GM21381 (cell line): ENCODE measurements around the gene BSN.

Experiments
- ATAC-seq: cut with Tn5 transposase; IDR thresholded peaks from one replicate; pipeline ENCODE4 v1.9.1; 2021; ENCODE audit warnings: mild to moderate bottlenecking, moderate library complexity; ENCODE audit not compliant: unreplicated experiment

The BSN gene

GRCh38 chr3:49553692-49554632 lies at the start of gene BSN:
Gene BSN, plus strand, starts transcription at chr3:49554477. Its CDS starts 126 bp downstream, at chr3:49554603.
- ATAC-seq: peak; percentile 70

GRCh38 chr3:49506906-49507305 lies 47.4 kb upstream of the BSN start:
- ATAC-seq: no peak

GRCh38 chr3:49509028-49509561 lies 45.2 kb upstream of the BSN start:
- ATAC-seq: no peak

- no peak for ATAC-seq
Measured at GRCh38 chr3:49511639-49512038, 42.6 kb upstream of the BSN start.

- no peak for ATAC-seq
Measured at GRCh38 chr3:49512781-49513355, 41.4 kb upstream of the BSN start.

- no peak for ATAC-seq
Measured at GRCh38 chr3:49513494-49514124, 40.7 kb upstream of the BSN start.

GRCh38 chr3:49518016-49518415 lies 36.3 kb upstream of the BSN start:
- no peak for ATAC-seq

- no peak for ATAC-seq
Measured at GRCh38 chr3:49518441-49518840, 35.8 kb upstream of the BSN start.

- ATAC-seq: no peak
Measured at GRCh38 chr3:49519296-49519695, 35.0 kb upstream of the BSN start.

GRCh38 chr3:49519916-49520385 lies 34.3 kb upstream of the BSN start:
- ATAC-seq: no peak

- no peak for ATAC-seq
Measured at GRCh38 chr3:49523756-49524747, 30.2 kb upstream of the BSN start.

GRCh38 chr3:49529567-49529966 lies 24.7 kb upstream of the BSN start:
- ATAC-seq: no peak

GRCh38 chr3:49530231-49530630 lies 24.0 kb upstream of the BSN start:
- ATAC-seq: no peak

- no peak for ATAC-seq
Measured at GRCh38 chr3:49530701-49531100, 23.6 kb upstream of the BSN start.

GRCh38 chr3:49531218-49531617 lies 23.1 kb upstream of the BSN start:
- ATAC-seq: no peak

GRCh38 chr3:49531715-49532114 lies 22.6 kb upstream of the BSN start:
- ATAC-seq: no peak

- no peak for ATAC-seq
Measured at GRCh38 chr3:49533031-49533430, 21.2 kb upstream of the BSN start.

- no peak for ATAC-seq
Measured at GRCh38 chr3:49533786-49534519, 20.3 kb upstream of the BSN start.

GRCh38 chr3:49534581-49535441 lies 19.5 kb upstream of the BSN start:
- ATAC-seq: no peak
